Measurements from ENCODE around the gene MARCHF6. TPM values are rescaled to one million over a fixed set of nuclear protein-coding genes. Genes with fewer than 3 reads are reported as not detected.
"Not testable (repeated sequence)": the region's sequence is repeated elsewhere in the genome, so short reads cannot be mapped to it uniquely, and the experiment has no call there.

Gene MARCHF6
- total RNA-seq, 1 donor from 2014 or later, result 136 TPM

DNA sequence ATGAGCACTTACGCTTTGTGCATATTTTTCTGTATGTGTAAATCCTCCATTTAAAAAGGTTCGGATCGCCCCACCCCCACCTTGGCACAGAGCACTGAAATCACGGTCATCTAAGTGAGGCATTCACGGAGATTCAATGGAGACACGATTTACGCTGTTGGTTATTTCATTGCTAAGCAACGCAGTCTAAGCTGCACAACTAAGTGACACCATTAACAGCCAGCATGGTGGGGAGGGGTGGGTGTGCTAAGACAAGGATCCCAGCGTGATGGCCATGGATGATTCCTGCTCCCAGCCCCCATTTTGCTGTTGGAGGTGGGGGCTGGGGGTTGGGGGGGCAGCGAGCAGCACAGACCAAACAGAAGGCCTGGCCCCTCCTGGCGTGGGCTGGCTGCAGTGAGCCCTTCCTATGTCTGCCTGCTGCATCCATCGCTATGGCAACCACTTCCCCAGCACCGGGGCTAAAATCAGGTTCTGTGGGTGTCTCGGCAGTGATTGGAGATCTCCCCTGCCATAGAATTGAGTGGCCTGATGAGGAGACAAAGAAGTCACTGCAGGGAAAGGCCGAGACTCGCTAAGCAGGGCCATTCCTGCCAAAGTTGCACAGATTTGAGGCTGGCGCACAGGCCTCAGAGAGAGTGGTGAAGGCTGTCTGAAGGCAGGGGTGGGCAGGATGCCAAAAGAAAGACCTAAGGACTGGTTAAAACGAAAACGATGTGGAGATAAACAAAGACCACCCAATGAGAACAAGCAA lies 14.3 kb upstream of the MARCHF6 start:
- Histone ChIP-seq H3K9me3 (no peaks in the 10 kb centered on the region), H3K27me3 (ENCODE audit: low read depth) (peaks cover 3% of the 10 kb centered on the region), H3K4me1 (peaks cover under 1% of the 10 kb centered on the region), H3K27ac (no peak overlapping the region), H3K36me3 (no peaks in the 10 kb centered on the region), H3K4me3 (no peak overlapping the region)
- DNase-seq (no peak), ATAC-seq (no peak)
- TF ChIP-seq, protein P1, sequence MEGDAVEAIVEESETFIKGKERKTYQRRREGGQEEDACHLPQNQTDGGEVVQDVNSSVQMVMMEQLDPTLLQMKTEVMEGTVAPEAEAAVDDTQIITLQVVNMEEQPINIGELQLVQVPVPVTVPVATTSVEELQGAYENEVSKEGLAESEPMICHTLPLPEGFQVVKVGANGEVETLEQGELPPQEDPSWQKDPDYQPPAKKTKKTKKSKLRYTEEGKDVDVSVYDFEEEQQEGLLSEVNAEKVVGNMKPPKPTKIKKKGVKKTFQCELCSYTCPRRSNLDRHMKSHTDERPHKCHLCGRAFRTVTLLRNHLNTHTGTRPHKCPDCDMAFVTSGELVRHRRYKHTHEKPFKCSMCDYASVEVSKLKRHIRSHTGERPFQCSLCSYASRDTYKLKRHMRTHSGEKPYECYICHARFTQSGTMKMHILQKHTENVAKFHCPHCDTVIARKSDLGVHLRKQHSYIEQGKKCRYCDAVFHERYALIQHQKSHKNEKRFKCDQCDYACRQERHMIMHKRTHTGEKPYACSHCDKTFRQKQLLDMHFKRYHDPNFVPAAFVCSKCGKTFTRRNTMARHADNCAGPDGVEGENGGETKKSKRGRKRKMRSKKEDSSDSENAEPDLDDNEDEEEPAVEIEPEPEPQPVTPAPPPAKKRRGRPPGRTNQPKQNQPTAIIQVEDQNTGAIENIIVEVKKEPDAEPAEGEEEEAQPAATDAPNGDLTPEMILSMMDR (IDR thresholded peaks at IDR 0.05), result no peak
- intact Hi-C loops (cut with DNase I), result no loop called here

DNA sequence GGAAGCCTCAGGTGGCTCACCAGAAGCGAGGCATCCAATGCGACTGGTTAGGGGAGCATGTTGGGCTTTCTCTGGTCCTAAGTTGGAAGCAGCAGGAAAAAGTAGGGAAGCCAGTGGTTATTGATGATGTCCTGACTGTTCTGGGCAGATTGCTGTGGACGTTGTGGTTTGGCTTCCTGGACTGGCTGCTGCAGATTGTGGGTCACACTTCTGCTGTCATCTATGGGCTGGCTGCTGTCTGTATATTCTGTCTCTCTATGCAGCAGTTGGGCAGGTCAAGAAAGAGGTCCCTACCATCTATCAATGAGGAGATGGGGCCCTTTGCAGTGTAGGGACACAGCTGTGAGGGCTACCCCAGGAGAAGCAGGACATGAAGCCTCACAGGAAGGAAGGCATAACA lies 13.5 kb upstream of the MARCHF6 start:
- no peak for DNase-seq
- no peak for ATAC-seq
- H3K9me3 ChIP-seq, result no peaks in the 10 kb centered on the region
- no peak overlapping the region for H3K27ac ChIP-seq
- no peaks in the 10 kb centered on the region for H3K4me1 ChIP-seq
- intact Hi-C loops (cut with DNase I), result no loop called here
- H3K27me3 ChIP-seq (ENCODE audit: low read depth), result no peaks in the 10 kb centered on the region
- no peak overlapping the region for H3K4me3 ChIP-seq
- no peaks in the 10 kb centered on the region for H3K36me3 ChIP-seq
- TF ChIP-seq, protein P1 (IDR thresholded peaks at IDR 0.05), result no peak

DNA sequence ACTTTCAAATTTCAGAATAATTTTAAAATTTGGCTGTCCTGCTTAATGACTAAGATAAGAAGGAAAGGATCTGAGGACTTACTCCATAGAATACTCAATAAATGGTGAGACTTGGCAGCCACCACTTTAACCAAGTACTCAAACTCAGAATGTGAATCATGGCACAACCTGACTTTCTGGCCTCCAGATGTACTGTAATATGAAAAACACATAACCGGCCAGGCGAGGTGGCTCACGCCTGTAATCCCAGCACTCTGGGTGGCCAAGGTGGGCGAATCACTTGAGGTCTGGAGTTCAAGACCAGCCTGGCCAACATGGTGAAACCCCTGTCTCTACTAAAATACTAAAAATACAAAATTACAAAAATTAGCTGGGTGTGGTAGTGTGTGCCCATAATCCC lies 10.0 kb upstream of the MARCHF6 start:
- no peaks in the 10 kb centered on the region for H3K27me3 ChIP-seq (ENCODE audit: low read depth)
- H3K4me3 ChIP-seq, result no peak overlapping the region
- no peaks in the 10 kb centered on the region for H3K4me1 ChIP-seq
- no peaks in the 10 kb centered on the region for H3K36me3 ChIP-seq
- no peak for ATAC-seq
- no peak overlapping the region for H3K27ac ChIP-seq
- intact Hi-C loops (cut with DNase I), result no loop called here
- H3K9me3 ChIP-seq, result no peaks in the 10 kb centered on the region
- no peak for DNase-seq
- TF ChIP-seq, protein P1 (IDR thresholded peaks at IDR 0.05), result no peak

DNA sequence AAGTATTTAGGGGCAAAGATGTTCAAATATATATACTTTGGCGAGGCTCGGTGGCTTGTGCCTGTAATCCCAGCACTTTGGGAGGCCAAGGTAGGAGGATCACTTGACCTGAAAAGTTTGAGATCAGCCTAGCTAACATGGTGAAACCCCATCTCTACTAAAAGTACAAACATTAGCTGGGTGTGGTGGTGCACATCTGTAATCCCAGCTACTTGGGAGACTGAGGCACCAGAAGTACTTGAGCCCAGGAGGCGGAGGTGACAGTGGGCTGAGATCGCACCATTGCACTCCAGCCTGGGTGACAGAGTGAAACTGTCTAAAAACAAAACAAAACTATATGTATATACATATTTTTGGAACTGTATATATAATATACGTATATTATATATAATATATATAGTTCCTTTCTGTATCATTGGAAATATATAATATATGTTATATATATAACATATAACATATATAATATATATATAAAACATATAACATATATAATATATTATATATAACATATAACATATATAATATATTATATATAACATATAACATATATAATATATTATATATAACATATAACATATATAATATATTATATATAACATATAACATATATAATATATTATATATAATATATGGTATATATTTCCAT lies 8.9 kb upstream of the MARCHF6 start:
- H3K36me3 ChIP-seq; intact Hi-C loops (cut with DNase I); H3K4me1 ChIP-seq; H3K9me3 ChIP-seq; H3K27me3 ChIP-seq (ENCODE audit: low read depth); H3K4me3 ChIP-seq; H3K27ac ChIP-seq; DNase-seq; ATAC-seq: not testable (repeated sequence)

DNA sequence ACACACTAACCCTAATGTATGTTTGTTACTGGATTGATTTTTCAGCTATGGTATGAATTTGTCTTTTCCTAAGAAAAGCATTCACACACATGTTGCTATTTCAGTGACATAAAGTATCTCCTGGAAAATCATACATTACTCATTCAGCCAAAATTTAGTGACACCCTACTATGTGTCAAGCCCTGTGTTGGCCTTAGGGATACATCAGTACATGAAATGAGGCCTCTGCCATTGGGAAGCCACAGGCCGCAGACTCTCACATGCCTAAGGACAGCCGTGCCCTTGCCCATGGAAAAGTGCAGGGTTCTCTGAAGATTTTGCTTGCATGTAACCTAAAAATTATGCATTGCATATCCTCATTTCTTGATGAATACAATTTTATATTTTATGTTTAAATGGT lies 5.2 kb upstream of the MARCHF6 start:
- no peaks in the 10 kb centered on the region for H3K9me3 ChIP-seq
- TF ChIP-seq, protein P1 (IDR thresholded peaks at IDR 0.05), result no peak
- no peak for ATAC-seq
- H3K36me3 ChIP-seq, result no peaks in the 10 kb centered on the region
- H3K4me1 ChIP-seq, result no peaks in the 10 kb centered on the region
- no peaks in the 10 kb centered on the region for H3K27me3 ChIP-seq (ENCODE audit: low read depth)
- H3K27ac ChIP-seq, result no peak overlapping the region
- no peak for DNase-seq
- no peak overlapping the region for H3K4me3 ChIP-seq
- intact Hi-C loops (cut with DNase I), result no loop called here

Measured in lower lobe of right lung (tissue), 2 donors.